HG03039 (cell line): ENCODE data around the gene GPR85.
A peak's percentile ranks its signal among the peaks of the same experiment; 100 is the strongest.
"Not testable (repeated sequence)": the region's sequence is repeated elsewhere in the genome, so short reads cannot be mapped to it uniquely, and the experiment has no call there.

ENCODE experiments used
- ATAC-seq: cut with Tn5 transposase; IDR thresholded peaks from one replicate; pipeline ENCODE4 v1.9.1; 2021; ENCODE audit warnings: mild to moderate bottlenecking, moderate library complexity; ENCODE audit not compliant: unreplicated experiment

Gene GPR85, protein sequence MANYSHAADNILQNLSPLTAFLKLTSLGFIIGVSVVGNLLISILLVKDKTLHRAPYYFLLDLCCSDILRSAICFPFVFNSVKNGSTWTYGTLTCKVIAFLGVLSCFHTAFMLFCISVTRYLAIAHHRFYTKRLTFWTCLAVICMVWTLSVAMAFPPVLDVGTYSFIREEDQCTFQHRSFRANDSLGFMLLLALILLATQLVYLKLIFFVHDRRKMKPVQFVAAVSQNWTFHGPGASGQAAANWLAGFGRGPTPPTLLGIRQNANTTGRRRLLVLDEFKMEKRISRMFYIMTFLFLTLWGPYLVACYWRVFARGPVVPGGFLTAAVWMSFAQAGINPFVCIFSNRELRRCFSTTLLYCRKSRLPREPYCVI

GRCh38 chr7:113086431-113086888, at the start of gene GPR85:
GPR85 (minus strand) TSS chr7:113086827; CDS start chr7:113084721, 2,106 bp downstream.
- ATAC-seq, result no peak

- no peak for ATAC-seq
Observed at GRCh38 chr7:113134025-113134424, 47.4 kb upstream of the GPR85 start.

GRCh38 chr7:113131367-113131766, 44.7 kb upstream of the GPR85 start:
- no peak for ATAC-seq

GRCh38 chr7:113128031-113128430, 41.4 kb upstream of the GPR85 start:
- ATAC-seq, result no peak

DNA sequence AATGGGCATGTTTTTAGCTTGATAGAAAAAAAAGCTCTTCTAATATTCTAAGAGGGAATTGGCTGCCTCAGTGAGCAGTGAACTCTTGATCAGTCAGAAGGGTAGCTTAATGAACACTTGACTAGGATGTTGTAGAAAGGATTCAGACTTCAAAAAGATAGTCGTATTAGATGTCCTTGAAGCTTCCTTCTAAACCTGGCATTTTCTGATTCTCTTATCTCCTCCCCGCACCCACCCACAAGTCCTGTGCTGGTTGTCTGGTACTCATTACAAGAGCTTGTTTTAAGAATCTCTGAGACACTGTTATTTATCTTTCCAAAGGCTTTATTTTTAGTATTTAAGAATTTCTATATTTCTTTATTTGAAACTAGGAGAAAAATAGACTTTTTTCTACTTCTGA, 39.1 kb upstream of the GPR85 start:
- no peak for ATAC-seq

DNA sequence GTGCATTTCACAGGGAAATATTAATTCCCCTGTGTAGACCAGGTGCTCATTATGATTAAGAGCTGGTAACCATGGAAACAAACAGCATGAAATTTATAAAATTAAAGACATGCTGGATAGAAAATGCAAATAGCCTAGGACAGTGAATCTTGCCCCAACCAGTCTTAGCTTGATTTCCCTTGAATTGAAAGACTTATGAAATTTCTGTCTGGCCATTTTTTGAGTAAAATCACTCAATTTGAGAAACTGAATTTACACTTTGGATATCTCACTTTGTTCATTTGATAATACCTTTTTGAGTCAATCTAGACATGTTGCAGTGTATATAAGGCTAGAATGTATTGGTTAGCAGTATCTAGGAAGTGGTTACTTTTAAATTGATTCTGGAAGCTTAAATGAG, 36.1 kb upstream of the GPR85 start:
- no peak for ATAC-seq

DNA sequence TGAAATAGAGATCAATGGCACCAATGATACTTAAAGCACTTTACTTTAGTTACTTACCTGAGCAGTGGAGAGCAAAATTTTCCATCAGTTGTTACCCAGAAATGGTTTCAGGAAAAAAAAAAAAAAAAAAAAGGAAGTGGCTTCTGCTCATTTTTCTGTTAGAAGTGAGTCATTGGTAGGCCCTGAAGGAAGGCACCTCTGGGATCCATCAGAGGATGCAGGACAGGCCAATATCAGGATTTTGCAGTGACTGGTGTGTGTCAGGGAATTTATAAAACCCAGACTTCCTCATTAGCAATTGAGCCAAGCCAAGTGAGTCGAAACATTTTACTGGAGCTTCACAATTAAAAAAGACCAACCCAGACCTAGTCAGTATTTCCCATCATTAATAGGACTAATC, 34.0 kb upstream of the GPR85 start:
- ATAC-seq, result no peak

DNA sequence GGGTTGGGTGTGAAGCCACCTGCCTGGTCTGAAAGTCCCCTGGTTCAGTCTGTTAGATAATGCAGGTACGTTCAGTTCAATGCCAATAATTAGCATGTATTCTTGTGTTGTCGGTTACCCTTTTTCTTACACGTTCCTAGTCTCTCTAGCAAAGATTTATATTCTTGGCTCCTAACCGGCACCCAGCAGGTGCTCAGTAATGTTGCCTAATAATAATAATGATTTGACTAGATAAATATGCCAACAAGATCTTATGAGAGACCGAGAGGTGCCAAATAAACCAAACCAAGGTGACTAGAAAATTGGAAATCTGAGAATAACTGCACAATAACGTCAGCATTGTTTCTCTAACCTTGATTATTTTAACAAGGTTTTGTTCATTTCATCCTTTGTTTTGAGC, 32.8 kb upstream of the GPR85 start:
- ATAC-seq, result no peak

GRCh38 chr7:113118074-113118959, 31.7 kb upstream of the GPR85 start, which contains the start of gene SMIM30:
SMIM30 (minus strand) TSS chr7:113118554; CDS start chr7:113117578, 976 bp downstream.
- ATAC-seq, result peak; percentile 99

GRCh38 chr7:113117374-113117774, 30.7 kb upstream of the GPR85 start:
- ATAC-seq, result not testable (repeated sequence)

- ATAC-seq, result no peak
Observed at GRCh38 chr7:113113912-113114311, 27.3 kb upstream of the GPR85 start.

DNA sequence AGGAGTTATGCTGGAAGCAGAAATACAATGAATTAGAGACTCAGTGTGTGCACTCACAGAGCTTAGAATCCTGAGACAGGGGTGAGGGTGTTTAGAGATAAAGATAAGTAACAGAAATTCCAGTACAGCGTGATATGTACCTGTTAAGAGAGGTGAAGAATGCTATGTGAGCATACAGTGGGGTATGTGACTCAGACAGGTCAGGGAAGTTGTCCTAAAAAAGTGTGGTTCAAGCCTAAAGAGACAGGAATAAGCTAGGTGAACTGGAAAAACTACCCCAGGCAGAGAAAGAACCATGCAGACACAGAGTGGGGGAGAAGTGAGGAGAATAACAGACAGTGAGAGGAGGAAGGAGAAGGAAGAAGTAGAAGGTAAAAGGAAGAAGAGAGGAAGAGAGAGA, 23.1 kb upstream of the GPR85 start:
- no peak for ATAC-seq

GRCh38 chr7:113100121-113100603, 13.5 kb upstream of the GPR85 start:
- ATAC-seq, result no peak

DNA sequence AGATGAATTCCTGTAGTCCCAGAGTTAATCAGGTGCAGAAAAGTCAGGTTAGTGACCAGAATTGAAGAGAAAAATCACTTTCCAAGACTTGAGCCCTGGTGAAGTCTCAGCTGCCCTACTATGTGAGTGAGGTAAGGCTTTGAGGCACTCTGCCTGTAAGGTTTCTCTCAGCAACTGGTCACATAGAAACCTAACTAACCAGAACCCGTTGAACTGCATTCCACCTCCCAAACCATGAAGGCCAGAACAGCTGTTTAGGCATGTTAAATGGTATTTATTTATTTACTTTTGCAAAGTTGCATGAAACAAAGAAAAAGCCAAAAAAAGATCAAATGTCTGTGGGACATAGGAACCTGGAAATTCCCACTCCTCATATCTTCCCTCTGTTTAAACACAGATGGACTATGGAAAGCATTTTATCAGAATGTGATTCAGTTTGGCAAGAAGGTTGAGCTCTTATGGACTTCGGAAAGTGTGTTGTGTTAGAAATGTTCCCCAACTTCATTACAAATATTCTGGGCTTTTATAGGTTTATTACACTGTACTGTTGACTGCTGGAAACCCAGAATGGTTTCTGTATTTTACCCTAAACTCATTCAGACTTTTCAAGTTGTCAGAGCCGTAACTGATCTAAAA, 12.8 kb upstream of the GPR85 start:
- no peak for ATAC-seq

GRCh38 chr7:113094517-113095249, 8.1 kb upstream of the GPR85 start:
- ATAC-seq, result no peak

DNA sequence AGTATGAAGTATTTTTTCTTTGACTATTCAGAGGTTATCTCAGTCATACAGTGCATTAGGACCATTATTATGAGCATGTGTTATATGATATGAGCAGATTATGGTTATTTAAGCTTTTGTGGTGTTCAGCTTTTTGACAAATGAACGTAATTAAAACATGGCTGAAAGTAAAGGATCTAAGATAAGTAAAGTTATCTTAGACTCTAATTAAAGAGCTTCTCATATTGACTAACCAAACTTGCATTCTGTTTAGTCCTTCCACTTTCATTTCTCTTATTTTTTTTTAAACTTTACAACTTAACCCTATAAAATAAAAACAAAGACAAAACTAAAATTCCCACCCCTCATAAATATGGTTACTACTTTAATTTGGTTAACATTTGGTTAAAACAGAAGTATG, 6.9 kb upstream of the GPR85 start:
- no peak for ATAC-seq

- ATAC-seq, result no peak
Observed at GRCh38 chr7:113092762-113093161, 6.1 kb upstream of the GPR85 start.

DNA sequence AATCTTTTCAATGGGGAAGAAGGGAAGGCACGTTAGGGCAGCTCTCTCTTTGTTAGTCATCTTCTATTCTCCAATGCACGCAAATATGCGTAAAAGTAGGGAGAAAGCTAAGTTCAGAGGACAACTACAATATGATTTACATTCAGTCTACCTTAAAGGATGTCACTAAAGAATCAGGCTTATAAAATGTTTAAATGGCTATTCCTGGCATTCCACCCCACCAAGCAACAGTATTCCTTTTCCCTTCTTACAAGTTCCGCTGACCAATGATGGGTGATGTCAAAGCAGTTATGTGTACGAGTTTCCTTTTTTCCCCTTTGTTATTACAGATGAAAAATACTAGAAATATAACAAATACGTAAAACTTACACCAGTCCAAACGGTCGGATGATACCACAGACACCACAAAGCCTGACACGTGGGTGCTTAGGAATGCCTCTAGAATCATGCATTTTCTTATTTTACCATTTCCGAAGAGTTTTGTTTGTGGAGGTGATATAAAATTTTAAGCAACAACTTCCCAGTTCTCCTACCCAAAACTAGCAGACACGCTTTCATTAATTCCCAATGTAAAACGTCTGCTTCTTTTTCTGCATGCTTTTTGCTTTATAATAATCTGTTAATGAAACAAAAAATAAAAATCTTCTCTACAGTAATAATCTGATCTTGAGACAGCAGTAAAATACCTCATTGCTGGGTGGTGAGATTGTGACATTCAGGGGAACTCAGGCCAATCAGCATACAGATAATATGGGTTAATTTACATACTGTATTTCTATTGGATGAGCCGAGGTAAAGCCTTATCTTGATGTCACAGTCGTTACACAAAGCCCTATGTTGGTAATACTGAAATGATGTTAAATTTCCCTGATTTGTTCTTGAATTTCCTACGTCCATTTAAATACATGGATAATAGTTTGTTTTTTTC, 708 bp upstream of the GPR85 start:
- no peak for ATAC-seq

- no peak for ATAC-seq
Observed at GRCh38 chr7:113085781-113086390, 741 bp downstream of the GPR85 start.
